K562 (cell line): ENCODE results near the gene ELP1. TPM values are rescaled to one million over a fixed set of nuclear protein-coding genes. Genes with fewer than 3 reads are reported as not detected.

Experiments
- ARHGAP35 ChIP-seq: fragments of 450-650 bp; IDR thresholded peaks from 2 replicates; pipeline ENCODE4 v1.6.1; 2018; ENCODE audit not compliant: partially characterized antibody
- CEBPG ChIP-seq, 3 experiments: fragments of 200-800 bp in 1 of 3; sonication (Bioruptor generic) in 1 of 3; sonication (generic) in 1 of 3; formaldehyde crosslinking in 1 of 3; IDR thresholded peaks in 2 of 3; conservative IDR thresholded peaks in 1 of 3; 2 replicates each; pipeline versions ENCODE4 v1.6.1 to v1.8.0; 2016 to 2022; ENCODE audit warnings: missing compliant biosample characterization in 2 of 3, missing genetic modification characterization in 2 of 3, mild to moderate bottlenecking in 1 of 3, missing genetic modification reagents in 1 of 3
- EP300 ChIP-seq: IDR thresholded peaks from 2 replicates; pipeline ENCODE4 v1.6.1; 2012; ENCODE audit warnings: low read length, improper control_type of control experiment
- EP400 ChIP-seq: fragments of 450-650 bp; IDR thresholded peaks from 2 replicates; pipeline ENCODE4 v1.6.1; 2017; ENCODE audit warnings: antibody characterized with exemption, mild to moderate bottlenecking, moderate library complexity
- ETS2 ChIP-seq: IDR thresholded peaks from 2 replicates; pipeline ENCODE4 v1.6.1; 2016; ENCODE audit warnings: borderline replicate concordance, missing genetic modification characterization, mild to moderate bottlenecking, moderate library complexity, missing compliant biosample characterization; ENCODE audit not compliant: poor library complexity, severe bottlenecking
- ETV6 ChIP-seq, 3 experiments: fragments of 150-350 bp in 1 of 3; sonication (generic) in 1 of 3; formaldehyde crosslinking in 1 of 3; IDR thresholded peaks; 2 replicates each; pipeline versions ENCODE4 v1.6.1 to v1.8.0; 2014 to 2022; ENCODE audit warnings: borderline replicate concordance in 2 of 3, low read depth in 2 of 3, antibody characterized with exemption in 1 of 3, low read length in 1 of 3, mild to moderate bottlenecking in 1 of 3, missing genetic modification reagents in 1 of 3
- HDAC8 ChIP-seq: fragments of 450-650 bp; IDR thresholded peaks from 2 replicates; pipeline ENCODE4 v1.6.1; 2016; ENCODE audit warnings: mild to moderate bottlenecking, missing genetic modification characterization, moderate library complexity, missing compliant biosample characterization
- HIVEP1 ChIP-seq: fragments of 250-450 bp; sonication (Bioruptor Pico); IDR thresholded peaks from 2 replicates; pipeline ENCODE4 v1.4.0; 2020; ENCODE audit warnings: mild to moderate bottlenecking
- HMG20A ChIP-seq: fragments of 450-650 bp; formaldehyde crosslinking; conservative IDR thresholded peaks from 2 replicates; pipeline ENCODE4 v1.4.0; 2020; ENCODE audit warnings: mild to moderate bottlenecking, mixed read lengths
- MAFK ChIP-seq: IDR thresholded peaks from 2 replicates; pipeline ENCODE4 v1.6.1; 2011; ENCODE audit warnings: low read length, improper control_type of control experiment
- PHTF2 ChIP-seq: fragments of 250-450 bp; sonication (Bioruptor Pico); IDR thresholded peaks from 2 replicates; pipeline ENCODE4 v1.5.0; 2021; ENCODE audit warnings: mild to moderate bottlenecking
- RAD21 ChIP-seq, 2 experiments: fragments of 250-450 bp in 1 of 2; fragments of 450-650 bp in 1 of 2; sonication (Bioruptor Pico) in 1 of 2; formaldehyde crosslinking in 1 of 2; IDR thresholded peaks in 1 of 2; conservative IDR thresholded peaks in 1 of 2; 2 replicates each; pipeline versions ENCODE4 v1.4.0 to v1.8.0; 2020 to 2022; ENCODE audit warnings: mild to moderate bottlenecking in 2 of 2, moderate library complexity in 1 of 2
- SMAD4 ChIP-seq: fragments of 250-450 bp; sonication (Bioruptor Pico); conservative IDR thresholded peaks from 2 replicates; pipeline ENCODE4 v1.8.0; 2021; ENCODE audit warnings: inconsistent platforms, mild to moderate bottlenecking, moderate library complexity
- SP1 ChIP-seq: sonication (generic); formaldehyde crosslinking; IDR thresholded peaks from 2 replicates; pipeline ENCODE4 v1.8.1; 2022; ENCODE audit warnings: mild to moderate bottlenecking, missing genetic modification reagents
- TFAP4 ChIP-seq: sonication (generic); formaldehyde crosslinking; IDR thresholded peaks from 2 replicates; pipeline ENCODE4 v1.8.0; 2022; ENCODE audit warnings: missing genetic modification reagents, mild to moderate bottlenecking, moderate library complexity, borderline replicate concordance
- YY1 ChIP-seq, 3 experiments: IDR thresholded peaks; 2 replicates each; pipeline ENCODE4 v1.6.1; 2011; ENCODE audit warnings: low read length in 2 of 3, mild to moderate bottlenecking in 2 of 3, moderate library complexity in 2 of 3, borderline replicate concordance in 1 of 3, control low read depth in 1 of 3, low read depth in 1 of 3; ENCODE audit not compliant: insufficient read depth in 3 of 3, insufficient replicate concordance in 2 of 3, control insufficient read depth in 1 of 3, insufficient read length in 1 of 3; ENCODE audit errors: extremely low read depth in 1 of 3
- ZNF586 ChIP-seq: fragments of 450-650 bp; formaldehyde crosslinking; conservative IDR thresholded peaks from 2 replicates; pipeline ENCODE4 v1.4.0; 2020; ENCODE audit warnings: mild to moderate bottlenecking, moderate library complexity
- ZZZ3 ChIP-seq: fragments of 450-650 bp; IDR thresholded peaks from 2 replicates; pipeline ENCODE4 v1.6.1; 2016; ENCODE audit warnings: antibody characterized with exemption, mild to moderate bottlenecking, moderate library complexity
- polyA plus RNA-seq, 8 experiments: library from polyadenylated mRNA; depleted of rRNA in 4 of 8; stranded (reverse) in 5 of 8; unstranded in 3 of 8; fragments of >200 nt; fragmentation: Nextera tagmentation in 2 of 8; fragmentation: Illumina TruSeq in 1 of 8; extraction: Ambion mirVana in 2 of 8; extraction: Trizol in 1 of 8; gene quantifications; 2 replicates each; pipeline versions ENCODE4 v1.2.1 to v1.2.3, GENCODE V29; 2011 to 2014; ENCODE audit warnings: inconsistent platforms in 1 of 8, missing spikeins in 1 of 8
- total RNA-seq, 7 experiments: library from RNA; depleted of rRNA in 6 of 7; stranded (reverse); fragments of >200 nt in 6 of 7; fragmentation: Illumina TruSeq in 2 of 7; extraction: Trizol in 2 of 7; gene quantifications; 2 replicates each; pipeline versions ENCODE4 v1.2.1 to v1.2.3, GENCODE V29; 2011 to 2021; ENCODE audit warnings: low replicate concordance in 1 of 7
- TF ChIP-seq, protein P1 (sequence below): fragments of 200-400 bp; formaldehyde crosslinking; IDR thresholded peaks from 2 replicates; pipeline ENCODE4 v1.6.1; 2017; ENCODE audit warnings: mild to moderate bottlenecking, low read depth, low read length, moderate library complexity
- TF ChIP-seq, protein P2 (sequence below): fragments of 450-650 bp; formaldehyde crosslinking; IDR thresholded peaks from 2 replicates; pipeline ENCODE4 v1.4.0; 2020; ENCODE audit warnings: mild to moderate bottlenecking, moderate library complexity
- TF ChIP-seq, protein P3 (sequence below): IDR thresholded peaks from 2 replicates; pipeline ENCODE4 v1.6.1; 2014; ENCODE audit warnings: antibody characterized with exemption

The ELP1 gene
- total and polyA plus RNA-seq, 9 of the 15 experiments (the other 6 are each of a cell fraction or from before 2014, with no cell fraction given) = 17.0 to 48.6 (median 39.7) TPM

DNA sequence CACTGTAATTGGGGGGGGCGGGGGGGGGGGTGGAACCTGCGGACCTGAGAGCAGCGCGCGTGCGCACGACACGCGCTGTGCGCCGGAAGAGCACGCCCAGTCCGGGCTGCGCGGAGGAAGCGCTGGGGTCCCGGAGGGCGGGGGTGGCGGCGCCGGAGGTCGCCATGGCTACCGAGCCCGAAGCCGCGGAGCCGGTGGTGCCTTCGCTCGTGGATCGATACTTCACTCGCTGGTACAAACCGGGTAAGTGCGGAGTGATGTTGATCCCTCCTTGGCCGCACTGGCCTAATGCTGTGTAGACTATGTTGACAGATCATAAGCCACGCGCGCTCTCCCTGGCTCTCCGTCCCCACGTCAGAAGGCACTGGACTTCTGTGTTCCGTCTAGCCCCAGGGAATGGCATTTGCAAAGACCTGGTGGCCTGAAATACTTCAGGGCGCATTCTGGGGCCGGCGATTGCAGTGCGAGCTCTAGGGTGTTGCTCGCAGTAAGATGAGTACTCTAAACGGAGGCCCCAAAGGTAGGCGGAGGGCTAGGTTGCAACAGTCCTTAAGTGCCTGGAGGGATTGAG lies 484 bp upstream of the ELP1 start, which contains the start of gene ABITRAM (continued):
- TF ChIP-seq, protein P1, sequence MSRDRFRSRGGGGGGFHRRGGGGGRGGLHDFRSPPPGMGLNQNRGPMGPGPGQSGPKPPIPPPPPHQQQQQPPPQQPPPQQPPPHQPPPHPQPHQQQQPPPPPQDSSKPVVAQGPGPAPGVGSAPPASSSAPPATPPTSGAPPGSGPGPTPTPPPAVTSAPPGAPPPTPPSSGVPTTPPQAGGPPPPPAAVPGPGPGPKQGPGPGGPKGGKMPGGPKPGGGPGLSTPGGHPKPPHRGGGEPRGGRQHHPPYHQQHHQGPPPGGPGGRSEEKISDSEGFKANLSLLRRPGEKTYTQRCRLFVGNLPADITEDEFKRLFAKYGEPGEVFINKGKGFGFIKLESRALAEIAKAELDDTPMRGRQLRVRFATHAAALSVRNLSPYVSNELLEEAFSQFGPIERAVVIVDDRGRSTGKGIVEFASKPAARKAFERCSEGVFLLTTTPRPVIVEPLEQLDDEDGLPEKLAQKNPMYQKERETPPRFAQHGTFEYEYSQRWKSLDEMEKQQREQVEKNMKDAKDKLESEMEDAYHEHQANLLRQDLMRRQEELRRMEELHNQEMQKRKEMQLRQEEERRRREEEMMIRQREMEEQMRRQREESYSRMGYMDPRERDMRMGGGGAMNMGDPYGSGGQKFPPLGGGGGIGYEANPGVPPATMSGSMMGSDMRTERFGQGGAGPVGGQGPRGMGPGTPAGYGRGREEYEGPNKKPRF = no peak
- TF ChIP-seq ZNF586 (CRISPR knock-in tag) = no peak
- TF ChIP-seq SMAD4 (CRISPR knock-in tag) = no peak
- no peak for TF ChIP-seq HDAC8 (tag)
- TF ChIP-seq ETS2 (tag) = no peak
- no peak for TF ChIP-seq EP300
- TF ChIP-seq, protein P2, sequence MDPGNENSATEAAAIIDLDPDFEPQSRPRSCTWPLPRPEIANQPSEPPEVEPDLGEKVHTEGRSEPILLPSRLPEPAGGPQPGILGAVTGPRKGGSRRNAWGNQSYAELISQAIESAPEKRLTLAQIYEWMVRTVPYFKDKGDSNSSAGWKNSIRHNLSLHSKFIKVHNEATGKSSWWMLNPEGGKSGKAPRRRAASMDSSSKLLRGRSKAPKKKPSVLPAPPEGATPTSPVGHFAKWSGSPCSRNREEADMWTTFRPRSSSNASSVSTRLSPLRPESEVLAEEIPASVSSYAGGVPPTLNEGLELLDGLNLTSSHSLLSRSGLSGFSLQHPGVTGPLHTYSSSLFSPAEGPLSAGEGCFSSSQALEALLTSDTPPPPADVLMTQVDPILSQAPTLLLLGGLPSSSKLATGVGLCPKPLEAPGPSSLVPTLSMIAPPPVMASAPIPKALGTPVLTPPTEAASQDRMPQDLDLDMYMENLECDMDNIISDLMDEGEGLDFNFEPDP = no peak
- TF ChIP-seq SP1 = no peak; the same call in none of the 2 replicates
- TF ChIP-seq PHTF2 (CRISPR knock-in tag) = no peak
- TF ChIP-seq EP400 = no peak
- no peak for TF ChIP-seq RAD21 (CRISPR knock-in tag; conservative IDR thresholded peaks at IDR 0.05 in 1 of 2, IDR thresholded peaks at IDR 0.05 in 1 of 2)
- TF ChIP-seq TFAP4 (CRISPR knock-in tag) = no peak
- TF ChIP-seq HMG20A (CRISPR knock-in tag) = no peak
- peak in 2 of 3 experiments; percentile 38 to 55 for TF ChIP-seq YY1 (IDR thresholded peaks at IDR 0.05; ENCODE audit: borderline replicate concordance in 1 of 3, control insufficient read depth in 1 of 3, extremely low read depth in 1 of 3, insufficient read depth in 3 of 3, insufficient read length in 1 of 3, insufficient replicate concordance in 2 of 3, low read depth in 1 of 3, low read length in 2 of 3)
- TF ChIP-seq ARHGAP35 = no peak
- no peak for TF ChIP-seq ETV6 (IDR thresholded peaks at IDR 0.05; ENCODE audit: borderline replicate concordance in 1 of 2, low read depth in 2 of 2, low read length in 1 of 2)
- TF ChIP-seq ETV6 (CRISPR knock-in tag; IDR thresholded peaks at IDR 0.05; ENCODE audit: borderline replicate concordance) = no peak
- no peak for TF ChIP-seq ZZZ3
- no peak for TF ChIP-seq MAFK
- no peak for TF ChIP-seq HIVEP1
- TF ChIP-seq, protein P3, sequence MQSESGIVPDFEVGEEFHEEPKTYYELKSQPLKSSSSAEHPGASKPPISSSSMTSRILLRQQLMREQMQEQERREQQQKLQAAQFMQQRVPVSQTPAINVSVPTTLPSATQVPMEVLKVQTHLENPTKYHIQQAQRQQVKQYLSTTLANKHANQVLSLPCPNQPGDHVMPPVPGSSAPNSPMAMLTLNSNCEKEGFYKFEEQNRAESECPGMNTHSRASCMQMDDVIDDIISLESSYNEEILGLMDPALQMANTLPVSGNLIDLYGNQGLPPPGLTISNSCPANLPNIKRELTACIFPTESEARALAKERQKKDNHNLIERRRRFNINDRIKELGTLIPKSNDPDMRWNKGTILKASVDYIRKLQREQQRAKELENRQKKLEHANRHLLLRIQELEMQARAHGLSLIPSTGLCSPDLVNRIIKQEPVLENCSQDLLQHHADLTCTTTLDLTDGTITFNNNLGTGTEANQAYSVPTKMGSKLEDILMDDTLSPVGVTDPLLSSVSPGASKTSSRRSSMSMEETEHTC = no peak
- TF ChIP-seq CEBPG (CRISPR knock-in tag; IDR thresholded peaks at IDR 0.05) = no peak
- TF ChIP-seq CEBPG (tag; conservative IDR thresholded peaks at IDR 0.05 in 1 of 2, IDR thresholded peaks at IDR 0.05 in 1 of 2) = no peak
